H9 (cell line): Measurements from ENCODE around the gene GYG1. TPM values are rescaled to one million over a fixed set of nuclear protein-coding genes. Genes with fewer than 3 reads are reported as not detected.

Source experiments
- DNase-seq: peaks from one replicate; pipeline ENCODE4 v3.0.0-alpha.2; 2017
- H2AFZ ChIP-seq: one replicate; pipeline ENCODE4 v1.6.1; 2013; ENCODE audit warnings: mild to moderate bottlenecking, low read length, control low read depth, moderate library complexity
- H2AK5ac ChIP-seq: 2 replicates; pipeline ENCODE4 v1.6.1; 2013; ENCODE audit warnings: low read length, control low read depth, mixed read lengths; ENCODE audit not compliant: insufficient read length
- H2BK120ac ChIP-seq: one replicate; pipeline ENCODE4 v1.6.1; 2013; ENCODE audit warnings: low read depth, mild to moderate bottlenecking, low read length, control low read depth, inconsistent platforms; ENCODE audit not compliant: poor library complexity, severe bottlenecking
- H2BK12ac ChIP-seq: 2 replicates; pipeline ENCODE4 v1.6.1; 2013; ENCODE audit warnings: low read length, control low read depth, mixed read lengths, low read depth; ENCODE audit not compliant: insufficient read length
- H2BK15ac ChIP-seq: 2 replicates; pipeline ENCODE4 v1.6.1; 2013; ENCODE audit warnings: low read depth, low read length, control low read depth
- H2BK20ac ChIP-seq: one replicate; pipeline ENCODE4 v1.6.1; 2013; ENCODE audit warnings: low read depth, mild to moderate bottlenecking, low read length, control low read depth, inconsistent platforms; ENCODE audit not compliant: poor library complexity, severe bottlenecking
- H2BK5ac ChIP-seq: 2 replicates; pipeline ENCODE4 v1.6.1; 2013; ENCODE audit warnings: low read length, control low read depth, mixed read lengths; ENCODE audit not compliant: insufficient read length
- H3K14ac ChIP-seq: 2 replicates; pipeline ENCODE4 v1.6.1; 2013; ENCODE audit warnings: low read length, control low read depth; ENCODE audit not compliant: insufficient read depth
- H3K18ac ChIP-seq: 2 replicates; pipeline ENCODE4 v1.6.1; 2013; ENCODE audit warnings: low read depth, mild to moderate bottlenecking, mixed read lengths, low read length, control low read depth; ENCODE audit not compliant: insufficient read length
- H3K23ac ChIP-seq: 2 replicates; pipeline ENCODE4 v1.6.1; 2013; ENCODE audit warnings: low read length, control low read depth, mixed read lengths, low read depth; ENCODE audit not compliant: insufficient read length
- H3K23me2 ChIP-seq: 2 replicates; pipeline ENCODE4 v1.6.1; 2013; ENCODE audit warnings: low read depth, mild to moderate bottlenecking, mixed read lengths, low read length, control low read depth; ENCODE audit not compliant: insufficient read length, poor library complexity, severe bottlenecking
- H3K27ac ChIP-seq: 2 replicates; pipeline ENCODE4 v1.5.1; 2013; ENCODE audit warnings: low read length, control low read depth, mixed read lengths, low read depth; ENCODE audit not compliant: insufficient read length
- H3K27me3 ChIP-seq: 2 replicates; pipeline ENCODE4 v1.6.1; 2013; ENCODE audit warnings: low read length, control low read depth, inconsistent platforms; ENCODE audit not compliant: insufficient read depth
- H3K4ac ChIP-seq: 2 replicates; pipeline ENCODE4 v1.6.1; 2013; ENCODE audit warnings: low read depth, mild to moderate bottlenecking, control low read depth, inconsistent platforms, low read length, moderate library complexity
- H3K4me1 ChIP-seq: 2 replicates; pipeline ENCODE4 v1.6.1; 2013; ENCODE audit warnings: low read length, control low read depth, inconsistent platforms; ENCODE audit not compliant: insufficient read depth
- H3K4me2 ChIP-seq: 2 replicates; pipeline ENCODE4 v1.6.1; 2013; ENCODE audit warnings: low read length, control low read depth, mixed read lengths; ENCODE audit not compliant: insufficient read length, insufficient read depth
- H3K56ac ChIP-seq: 2 replicates; pipeline ENCODE4 v1.6.1; 2013; ENCODE audit warnings: low read depth, mild to moderate bottlenecking, mixed read lengths, low read length, control low read depth; ENCODE audit not compliant: insufficient read length
- H3K79me1 ChIP-seq: 2 replicates; pipeline ENCODE4 v1.6.1; 2013; ENCODE audit warnings: low read depth, mild to moderate bottlenecking, moderate library complexity, low read length, control low read depth, inconsistent platforms; ENCODE audit not compliant: insufficient read depth, poor library complexity, severe bottlenecking
- H3K79me2 ChIP-seq: 2 replicates; pipeline ENCODE4 v1.6.1; 2013; ENCODE audit warnings: low read length, control low read depth, inconsistent platforms; ENCODE audit not compliant: insufficient read depth
- H3K9ac ChIP-seq: 2 replicates; pipeline ENCODE4 v1.6.1; 2013; ENCODE audit warnings: low read length, control low read depth, mixed read lengths; ENCODE audit not compliant: insufficient read length; ENCODE audit errors: extremely low read depth
- H3K9me3 ChIP-seq: one replicate; pipeline ENCODE4 v1.6.1; 2013; ENCODE audit warnings: low read depth, low read length, inconsistent platforms; ENCODE audit not compliant: control insufficient read depth
- H3T11ph ChIP-seq: one replicate; pipeline ENCODE4 v1.6.1; 2013; ENCODE audit warnings: mild to moderate bottlenecking, low read length, control low read depth, inconsistent platforms
- H4K20me1 ChIP-seq: one replicate; pipeline ENCODE4 v1.6.1; 2013; ENCODE audit not compliant: control insufficient read depth, insufficient read length, insufficient read depth
- H4K5ac ChIP-seq: 2 replicates; pipeline ENCODE4 v1.6.1; 2013; ENCODE audit warnings: low read depth, mild to moderate bottlenecking, mixed read lengths, low read length, control low read depth; ENCODE audit not compliant: insufficient read length
- H4K8ac ChIP-seq: replicated peaks from 2 replicates; pipeline ENCODE4 v1.6.1; 2013; ENCODE audit warnings: low read length, control low read depth, mixed read lengths, low read depth; ENCODE audit not compliant: insufficient read length
- H4K91ac ChIP-seq: 2 replicates; pipeline ENCODE4 v1.6.1; 2013; ENCODE audit warnings: low read depth, mild to moderate bottlenecking, moderate library complexity, mixed read lengths, low read length, control low read depth; ENCODE audit not compliant: insufficient read length
- H3K27ac Mint-ChIP-seq, 3 experiments: 2 replicates in 2 of 3; 3 replicates in 1 of 3; pipeline ENCODE4 v1.8.0; 2020 to 2021; ENCODE audit warnings: mixed read lengths in 3 of 3, mild to moderate bottlenecking in 1 of 3, moderate library complexity in 1 of 3
- H3K27me3 Mint-ChIP-seq: 2 replicates; pipeline ENCODE4 v1.8.0; 2021; ENCODE audit warnings: low read depth, mild to moderate bottlenecking, moderate library complexity, mixed read lengths
- H3K36me3 Mint-ChIP-seq, 3 experiments: 2 replicates in 2 of 3; 3 replicates in 1 of 3; pipeline ENCODE4 v1.8.0; 2020 to 2021; ENCODE audit warnings: low read depth in 3 of 3, mixed read lengths in 3 of 3; ENCODE audit not compliant: insufficient read depth in 1 of 3
- H3K4me1 Mint-ChIP-seq, 2 experiments: 2 replicates each; pipeline ENCODE4 v1.8.0; 2020; ENCODE audit warnings: mixed read lengths in 2 of 2
- H3K4me3 Mint-ChIP-seq, 2 experiments: 2 replicates in 1 of 2; 3 replicates in 1 of 2; pipeline ENCODE4 v1.8.0; 2020 to 2021; ENCODE audit warnings: mild to moderate bottlenecking in 2 of 2, mixed read lengths in 2 of 2, moderate library complexity in 1 of 2
- H3K9me3 Mint-ChIP-seq, 2 experiments: 2 replicates in 1 of 2; 3 replicates in 1 of 2; pipeline ENCODE4 v1.8.0; 2020; ENCODE audit warnings: mild to moderate bottlenecking in 2 of 2, mixed read lengths in 2 of 2, moderate library complexity in 1 of 2
- CTCF ChIP-seq: fragments of 200-600 bp; sonication (generic); conservative IDR thresholded peaks from 3 replicates; pipeline ENCODE4 v1.8.0; 2021; ENCODE audit warnings: antibody characterized with exemption, mild to moderate bottlenecking
- WGBS: extraction: QIAGEN DNeasy Blood & Tissue Kit; methylation state at CpG from one replicate; pipeline ENCODE4 v1.1.7; 2013; ENCODE audit warnings: missing lambda C conversion rate, low lambda C conversion rate, mixed read lengths; ENCODE audit not compliant: insufficient read length; ENCODE audit errors: extremely low coverage; 5-methylcytosine and 5-hydroxymethylcytosine counted together
- total RNA-seq: library from RNA; stranded (reverse); gene quantifications from 2 replicates; pipeline ENCODE4 v1.2.1, GENCODE V29; 2021

GYG1 gene
- total RNA-seq, 1 experiment from 2014 or later = 31.5 TPM

GRCh38 chr3:148945116-148945515 lies 46.2 kb upstream of the GYG1 start:
- Histone ChIP-seq H2BK20ac (no peak overlapping the region), H4K91ac (no peak overlapping the region), H4K5ac (no peak overlapping the region), H3K56ac (no peak overlapping the region), H2AFZ (no peak overlapping the region), H2BK5ac (no peak overlapping the region), H3K79me2 (no peaks in the 10 kb centered on the region), H2AK5ac (no peak overlapping the region), H4K8ac (no peak overlapping the region), H2BK120ac (no peak overlapping the region), H3T11ph (no peak overlapping the region), H3K14ac (no peak overlapping the region), H2BK12ac (no peak overlapping the region), H2BK15ac (no peak overlapping the region), H3K27ac (no peak overlapping the region), H3K23ac (no peak overlapping the region), H3K27me3 (no peaks in the 10 kb centered on the region), H3K18ac (no peak overlapping the region), H4K20me1 (no peaks in the 10 kb centered on the region), H3K23me2 (no peaks in the 10 kb centered on the region), H3K9ac (no peak overlapping the region), H3K4ac (no peak overlapping the region), H3K4me1 (no peaks in the 10 kb centered on the region), H3K79me1 (no peaks in the 10 kb centered on the region), H3K4me2 (no peak overlapping the region), H3K9me3 (no peaks in the 10 kb centered on the region)
- Mint-ChIP-seq H3K27me3 (no peaks in the 10 kb centered on the region), H3K4me1 (no peaks in the 10 kb centered on the region), H3K36me3 (no peaks in the 10 kb centered on the region), H3K4me3 (no peak overlapping the region), H3K27ac (no peak overlapping the region), H3K9me3 (no peaks in the 10 kb centered on the region)
- DNase-seq = no peak
- whole genome bisulfite sequencing = no CpG with 5 or more reads among the region's 2 CpGs
- TF ChIP-seq CTCF = no peak
